ENCODE results near the gene KBTBD13. TPM values are rescaled to one million over a fixed set of nuclear protein-coding genes. Genes with fewer than 3 reads are reported as not detected.
"Not testable (repeated sequence)": the region's sequence is repeated elsewhere in the genome, so short reads cannot be mapped to it uniquely, and the experiment has no call there.

Gene KBTBD13
- total RNA-seq, 1 donor from 2014 or later: 0.21 TPM

DNA sequence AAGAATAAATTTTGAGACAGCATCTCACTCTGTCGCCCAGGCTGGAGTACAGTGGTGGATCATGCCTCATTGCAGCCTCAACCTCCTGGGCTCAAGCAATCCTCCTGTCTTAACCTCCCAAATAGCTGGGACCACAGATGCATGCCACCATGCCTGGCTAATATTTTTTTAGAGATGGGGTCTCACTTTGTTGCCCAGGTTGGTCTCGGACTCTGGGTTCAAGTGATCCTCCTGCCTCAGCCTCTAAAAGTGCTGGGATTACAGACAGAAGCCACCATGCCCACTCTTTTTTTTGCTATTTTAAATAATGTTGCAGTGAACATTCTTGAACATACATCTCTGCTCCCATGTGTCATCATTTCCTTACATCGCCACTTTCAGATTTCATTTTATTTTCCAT, 38.1 kb upstream of the KBTBD13 start:
- no peak overlapping the region for H3K4me3 ChIP-seq
- no peak overlapping the region for H3K27ac ChIP-seq
- no peaks in the 10 kb centered on the region for H3K4me1 ChIP-seq
- H3K27me3 ChIP-seq: no peaks in the 10 kb centered on the region
- intact Hi-C loops (cut with DNase I): loop anchor here (10.0 kb wide), 1 partner anchor 236 kb away; no protein-coding TSS in a partner anchor
- H3K9me3 ChIP-seq: no peaks in the 10 kb centered on the region
- no peak for TF ChIP-seq CTCF (IDR thresholded peaks at IDR 0.05)
- DNase-seq (ENCODE audit: low spot score in 2 of 2): no peak
- no peaks in the 10 kb centered on the region for H3K36me3 ChIP-seq

DNA sequence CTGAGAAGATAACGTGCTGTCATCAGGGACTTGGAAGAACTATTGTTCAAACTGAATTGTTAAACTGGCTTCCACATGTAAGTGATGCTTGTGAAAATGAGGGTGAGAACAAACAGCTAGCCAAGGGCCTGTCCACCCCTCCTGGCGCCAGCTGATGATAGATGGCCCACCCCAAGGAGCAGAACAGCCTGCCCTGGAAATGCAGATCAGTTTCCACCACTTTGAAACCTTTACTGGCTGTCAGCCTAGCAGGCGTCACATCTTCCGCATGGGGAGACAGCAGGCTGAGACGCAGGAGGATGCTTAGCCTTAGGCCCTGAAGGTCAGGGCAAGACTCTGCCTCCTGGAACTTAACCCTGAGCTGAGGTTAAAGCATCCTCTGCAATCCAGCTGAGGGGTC, 37.7 kb upstream of the KBTBD13 start:
- Histone ChIP-seq H3K36me3 (no peaks in the 10 kb centered on the region), H3K4me1 (no peaks in the 10 kb centered on the region), H3K9me3 (no peaks in the 10 kb centered on the region), H3K4me3 (no peak overlapping the region), H3K27ac (no peak overlapping the region), H3K27me3 (no peaks in the 10 kb centered on the region)
- intact Hi-C loops (cut with DNase I): loop anchor here (10.0 kb wide), 1 partner anchor 236 kb away; no protein-coding TSS in a partner anchor
- DNase-seq (ENCODE audit: low spot score in 2 of 2): no peak
- TF ChIP-seq CTCF (IDR thresholded peaks at IDR 0.05): no peak

DNA sequence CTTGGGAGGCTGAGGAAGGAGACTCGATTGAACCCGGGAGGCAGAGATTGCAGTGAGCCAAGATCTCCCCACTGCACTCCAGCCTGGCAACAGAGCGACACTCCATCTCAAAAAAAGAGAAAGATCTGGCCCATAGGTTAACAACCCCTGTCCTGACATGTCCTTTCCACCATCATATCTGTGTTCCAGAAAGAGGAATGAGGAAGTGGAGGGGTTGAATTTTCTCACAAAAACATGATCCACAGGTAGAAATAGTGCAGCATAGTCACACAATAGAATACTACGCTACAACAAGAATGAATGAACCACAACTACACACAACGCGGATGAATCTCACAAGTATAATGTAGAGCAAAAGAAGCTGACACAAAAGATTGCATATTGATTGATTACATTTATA, 36.1 kb upstream of the KBTBD13 start:
- no peak for TF ChIP-seq CTCF (IDR thresholded peaks at IDR 0.05)
- Histone ChIP-seq H3K27ac (no peak overlapping the region), H3K4me3 (no peak overlapping the region), H3K36me3 (peaks cover 0 to 11% of the 10 kb centered on the region in 2 donors), H3K4me1 (no peaks in the 10 kb centered on the region), H3K27me3 (no peaks in the 10 kb centered on the region), H3K9me3 (no peaks in the 10 kb centered on the region)
- DNase-seq (ENCODE audit: low spot score in 2 of 2): no peak
- intact Hi-C loops (cut with DNase I): no loop called here

DNA sequence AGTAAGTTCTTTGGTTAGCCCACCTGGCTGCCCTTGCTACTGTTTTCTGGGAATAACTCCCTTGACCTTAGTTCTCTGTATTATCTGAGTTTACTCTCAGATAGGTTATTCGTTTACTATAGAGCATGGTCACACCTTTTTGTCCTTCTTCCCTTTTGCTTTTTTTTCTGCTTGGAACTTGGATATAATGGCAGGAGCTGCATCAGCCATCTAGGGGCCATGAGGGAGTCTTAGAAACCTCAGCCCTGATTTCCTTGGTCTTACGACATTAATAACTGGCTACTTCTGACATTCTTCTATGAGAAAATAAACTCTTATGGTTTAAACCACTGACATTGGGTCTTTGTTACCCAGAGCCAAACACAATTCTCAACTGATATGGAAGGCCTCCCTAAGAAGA, 34.8 kb upstream of the KBTBD13 start:
- H3K36me3 ChIP-seq: peaks cover 0 to 18% of the 10 kb centered on the region in 2 donors
- no peak for DNase-seq (ENCODE audit: low spot score in 2 of 2)
- no peaks in the 10 kb centered on the region for H3K4me1 ChIP-seq
- no peaks in the 10 kb centered on the region for H3K27me3 ChIP-seq
- H3K27ac ChIP-seq: no peak overlapping the region
- H3K9me3 ChIP-seq: no peaks in the 10 kb centered on the region
- intact Hi-C loops (cut with DNase I): no loop called here
- no peak overlapping the region for H3K4me3 ChIP-seq
- TF ChIP-seq CTCF (IDR thresholded peaks at IDR 0.05): no peak

GRCh38 chr15:65042776-65043327, 33.7 kb upstream of the KBTBD13 start:
- no peak for TF ChIP-seq CTCF (IDR thresholded peaks at IDR 0.05)
- peaks cover 0 to 22% of the 10 kb centered on the region in 2 donors for H3K36me3 ChIP-seq
- DNase-seq (ENCODE audit: low spot score in 2 of 2): no peak
- H3K27me3 ChIP-seq: no peaks in the 10 kb centered on the region
- peak overlapping the region in 1 of 2 donors; percentile 21 for H3K27ac ChIP-seq
- H3K4me1 ChIP-seq: no peaks in the 10 kb centered on the region
- intact Hi-C loops (cut with DNase I): no loop called here
- H3K9me3 ChIP-seq: no peaks in the 10 kb centered on the region
- H3K4me3 ChIP-seq: no peak overlapping the region

DNA sequence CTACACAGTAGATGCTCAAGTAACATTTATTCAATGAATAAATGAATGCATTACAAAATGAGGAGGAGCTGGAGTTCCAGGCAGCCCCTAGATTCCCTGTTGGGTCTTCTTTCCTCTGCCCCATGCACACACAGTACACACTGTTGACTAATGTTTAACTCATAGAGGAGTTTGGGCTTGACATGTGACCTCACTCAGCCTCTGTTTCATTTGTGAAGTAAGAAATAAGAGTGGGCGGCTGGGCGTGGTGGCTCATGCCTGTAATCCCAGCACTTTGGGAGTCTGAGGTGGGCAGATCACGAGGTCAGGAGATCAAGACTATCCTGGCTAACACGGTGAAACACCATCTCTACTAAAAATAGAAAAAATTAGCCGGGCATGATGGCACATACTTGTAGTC, 32.3 kb upstream of the KBTBD13 start:
- H3K9me3 ChIP-seq; H3K4me3 ChIP-seq; H3K4me1 ChIP-seq; DNase-seq (ENCODE audit: low spot score in 2 of 2); intact Hi-C loops (cut with DNase I); H3K27me3 ChIP-seq: not testable (repeated sequence)
- Histone ChIP-seq H3K27ac (peak overlapping the region in 1 of 2 donors; percentile 17), H3K36me3 (peaks cover 0 to 22% of the 10 kb centered on the region in 2 donors)
